Measurements from ENCODE around the gene ZFYVE27.

Gene ZFYVE27

DNA sequence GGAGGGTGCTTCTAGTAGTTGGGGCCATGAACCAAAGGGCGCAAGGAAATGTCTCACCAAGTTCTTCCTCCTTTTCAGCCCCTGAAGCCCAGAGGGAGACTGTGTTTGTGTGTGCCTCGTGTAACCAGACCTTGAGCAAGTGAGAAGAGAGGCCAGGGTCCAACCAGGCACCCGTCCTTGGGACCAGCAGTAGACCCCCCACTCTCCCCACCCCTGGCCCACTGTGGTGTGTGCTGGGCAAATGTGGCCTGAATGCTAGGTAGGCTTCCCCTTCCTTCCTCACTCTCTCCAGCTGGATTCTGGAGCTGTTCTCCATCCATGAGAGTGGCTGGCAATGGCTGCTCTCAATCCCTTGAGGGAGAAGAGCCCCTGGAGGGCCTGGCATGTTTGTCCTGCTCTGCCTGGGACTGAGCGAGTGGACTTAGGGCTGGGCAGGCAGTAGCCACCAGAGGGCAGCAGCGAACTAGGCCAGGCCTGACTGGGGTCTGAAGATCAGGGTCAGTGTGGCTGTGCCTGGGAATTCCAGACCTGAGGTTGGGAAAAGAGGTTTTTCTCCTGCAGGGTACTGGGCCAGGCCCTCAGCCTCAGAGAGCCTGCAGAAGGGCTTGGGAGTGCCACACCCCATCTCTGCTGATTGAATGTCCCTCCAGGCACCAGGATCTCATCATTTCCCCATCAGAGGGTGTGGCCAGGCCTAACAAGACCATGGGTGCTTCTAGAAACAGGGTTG, 22.4 kb downstream of the ZFYVE27 start:
- Histone ChIP-seq H3K9ac (ENCODE audit: low read depth, low read length) (no peak overlapping the region), H4K20me1 (ENCODE audit: insufficient read depth, low read length) (peaks cover 10% of the 10 kb centered on the region; the same call in 1 of the 2 replicates), H3K27ac (ENCODE audit: low read length) (no peak overlapping the region), H3K4me3 (ENCODE audit: low read depth in 1 of 2, low read length in 2 of 2) (no peak overlapping the region), H3K79me2 (ENCODE audit: insufficient read depth, low read length) (no peaks in the 10 kb centered on the region), H3K27me3 (ENCODE audit: insufficient read depth, low read length, poor library complexity) (no peaks in the 10 kb centered on the region), H3K4me2 (ENCODE audit: insufficient read depth, low read length) (no peak overlapping the region), H3K36me3 (ENCODE audit: insufficient read depth, low read length) (peaks cover 61% of the 10 kb centered on the region), H3K4me1 (ENCODE audit: insufficient read depth, low read length) (no peaks in the 10 kb centered on the region), H3K9me3 (ENCODE audit: insufficient read depth, low read length, severe bottlenecking) (no peaks in the 10 kb centered on the region), H2AFZ (ENCODE audit: low read depth, low read length) (no peak overlapping the region)
- ATAC-seq (ENCODE audit: insufficient read depth, low read depth) (peak; percentile 81), DNase-seq (peak; percentile 42)
- no peak for TF ChIP-seq EZH2 (IDR thresholded peaks at IDR 0.05; ENCODE audit: borderline replicate concordance, low read depth, low read length, severe bottlenecking)
- TF ChIP-seq, protein P1, sequence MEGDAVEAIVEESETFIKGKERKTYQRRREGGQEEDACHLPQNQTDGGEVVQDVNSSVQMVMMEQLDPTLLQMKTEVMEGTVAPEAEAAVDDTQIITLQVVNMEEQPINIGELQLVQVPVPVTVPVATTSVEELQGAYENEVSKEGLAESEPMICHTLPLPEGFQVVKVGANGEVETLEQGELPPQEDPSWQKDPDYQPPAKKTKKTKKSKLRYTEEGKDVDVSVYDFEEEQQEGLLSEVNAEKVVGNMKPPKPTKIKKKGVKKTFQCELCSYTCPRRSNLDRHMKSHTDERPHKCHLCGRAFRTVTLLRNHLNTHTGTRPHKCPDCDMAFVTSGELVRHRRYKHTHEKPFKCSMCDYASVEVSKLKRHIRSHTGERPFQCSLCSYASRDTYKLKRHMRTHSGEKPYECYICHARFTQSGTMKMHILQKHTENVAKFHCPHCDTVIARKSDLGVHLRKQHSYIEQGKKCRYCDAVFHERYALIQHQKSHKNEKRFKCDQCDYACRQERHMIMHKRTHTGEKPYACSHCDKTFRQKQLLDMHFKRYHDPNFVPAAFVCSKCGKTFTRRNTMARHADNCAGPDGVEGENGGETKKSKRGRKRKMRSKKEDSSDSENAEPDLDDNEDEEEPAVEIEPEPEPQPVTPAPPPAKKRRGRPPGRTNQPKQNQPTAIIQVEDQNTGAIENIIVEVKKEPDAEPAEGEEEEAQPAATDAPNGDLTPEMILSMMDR (IDR thresholded peaks at IDR 0.05; ENCODE audit: borderline replicate concordance, extremely low read depth, low read length, poor library complexity, severe bottlenecking), result peak; percentile 78

DNA sequence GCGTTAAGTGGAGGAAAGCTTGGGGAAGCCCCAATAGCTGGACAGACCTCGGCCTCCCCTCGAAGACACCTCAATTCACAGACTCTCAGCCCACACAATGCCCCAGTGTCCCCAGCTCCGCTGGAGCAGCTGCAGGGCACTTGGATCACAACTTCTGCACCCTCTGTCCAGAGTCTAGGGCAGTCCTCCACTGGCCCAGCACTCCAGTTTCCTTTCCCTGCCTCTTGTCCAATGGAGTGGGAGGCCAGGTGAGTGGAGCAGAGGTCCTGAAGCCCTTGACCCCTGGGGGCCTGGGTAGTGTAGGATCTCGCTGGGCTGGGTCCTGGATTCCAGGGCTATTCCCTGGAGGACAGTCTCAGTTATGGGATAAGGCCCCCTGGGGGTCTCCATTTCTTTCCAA, 23.0 kb downstream of the ZFYVE27 start:
- H3K36me3 ChIP-seq (ENCODE audit: insufficient read depth, low read length), result peaks cover 55% of the 10 kb centered on the region
- no peak overlapping the region for H3K9ac ChIP-seq (ENCODE audit: low read depth, low read length)
- no peak for DNase-seq
- H3K27me3 ChIP-seq (ENCODE audit: insufficient read depth, low read length, poor library complexity), result no peaks in the 10 kb centered on the region
- no peak overlapping the region for H3K4me3 ChIP-seq (ENCODE audit: low read depth in 1 of 2, low read length in 2 of 2)
- peaks cover 10% of the 10 kb centered on the region; the same call in 1 of the 2 replicates for H4K20me1 ChIP-seq (ENCODE audit: insufficient read depth, low read length)
- H3K79me2 ChIP-seq (ENCODE audit: insufficient read depth, low read length), result no peaks in the 10 kb centered on the region
- no peak for ATAC-seq (ENCODE audit: insufficient read depth, low read depth)
- TF ChIP-seq, protein P1 (IDR thresholded peaks at IDR 0.05; ENCODE audit: borderline replicate concordance, extremely low read depth, low read length, poor library complexity, severe bottlenecking), result no peak
- no peak for TF ChIP-seq EZH2 (IDR thresholded peaks at IDR 0.05; ENCODE audit: borderline replicate concordance, low read depth, low read length, severe bottlenecking)
- no peak overlapping the region for H2AFZ ChIP-seq (ENCODE audit: low read depth, low read length)
- H3K4me1 ChIP-seq (ENCODE audit: insufficient read depth, low read length), result no peaks in the 10 kb centered on the region
- H3K27ac ChIP-seq (ENCODE audit: low read length), result no peak overlapping the region
- H3K9me3 ChIP-seq (ENCODE audit: insufficient read depth, low read length, severe bottlenecking), result no peaks in the 10 kb centered on the region
- H3K4me2 ChIP-seq (ENCODE audit: insufficient read depth, low read length), result no peak overlapping the region

DNA sequence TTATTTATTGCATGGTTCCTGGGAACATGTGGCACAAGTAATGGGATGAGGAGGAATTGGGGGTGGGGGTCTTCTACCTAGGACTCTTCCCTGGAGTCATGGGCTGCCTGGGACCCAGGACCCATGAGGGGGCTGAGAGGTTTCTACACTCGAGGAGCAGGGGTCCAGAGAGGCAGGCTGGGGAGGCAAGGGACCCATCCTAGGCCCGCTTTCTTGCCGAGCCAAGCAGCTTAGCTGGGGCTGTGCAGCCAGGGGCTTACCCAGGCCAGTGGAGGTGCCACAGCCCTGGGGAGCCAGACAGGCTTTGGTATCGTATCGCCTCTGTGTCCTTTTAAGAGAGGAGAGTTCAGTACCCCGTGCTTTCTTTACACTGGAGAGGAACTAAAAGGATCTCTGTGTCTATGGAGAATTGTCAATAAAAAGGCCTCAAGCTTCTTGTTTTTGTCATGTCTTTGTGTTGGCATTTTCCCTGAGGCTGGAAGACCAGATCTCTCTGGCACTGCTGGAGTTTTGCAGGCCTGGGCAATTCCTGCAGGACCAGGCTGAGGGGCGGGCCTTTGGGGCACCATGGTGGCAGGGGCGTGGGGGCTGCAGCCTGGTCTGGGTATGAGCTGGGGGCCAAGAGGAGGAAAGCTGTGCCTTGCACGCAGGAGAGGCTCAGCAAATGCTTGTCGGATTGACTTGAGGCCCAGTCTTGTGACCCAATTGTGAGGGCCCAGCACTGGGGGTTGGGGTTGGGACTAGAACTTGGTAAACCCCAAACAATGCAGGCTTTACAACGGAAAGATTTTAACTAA, 23.7 kb downstream of the ZFYVE27 start:
- Histone ChIP-seq H3K27ac (ENCODE audit: low read length) (no peak overlapping the region), H3K79me2 (ENCODE audit: insufficient read depth, low read length) (no peaks in the 10 kb centered on the region), H3K9ac (ENCODE audit: low read depth, low read length) (no peak overlapping the region), H2AFZ (ENCODE audit: low read depth, low read length) (no peak overlapping the region), H3K9me3 (ENCODE audit: insufficient read depth, low read length, severe bottlenecking) (no peaks in the 10 kb centered on the region), H3K4me3 (ENCODE audit: low read depth in 1 of 2, low read length in 2 of 2) (no peak overlapping the region), H3K27me3 (ENCODE audit: insufficient read depth, low read length, poor library complexity) (no peaks in the 10 kb centered on the region), H3K4me2 (ENCODE audit: insufficient read depth, low read length) (no peak overlapping the region), H3K4me1 (ENCODE audit: insufficient read depth, low read length) (no peaks in the 10 kb centered on the region), H3K36me3 (ENCODE audit: insufficient read depth, low read length) (peaks cover 48% of the 10 kb centered on the region), H4K20me1 (ENCODE audit: insufficient read depth, low read length) (peaks cover 9% of the 10 kb centered on the region; the same call in 1 of the 2 replicates)
- no peak for TF ChIP-seq EZH2 (IDR thresholded peaks at IDR 0.05; ENCODE audit: borderline replicate concordance, low read depth, low read length, severe bottlenecking)
- TF ChIP-seq, protein P1 (IDR thresholded peaks at IDR 0.05; ENCODE audit: borderline replicate concordance, extremely low read depth, low read length, poor library complexity, severe bottlenecking), result no peak
- DNase-seq, result no peak
- ATAC-seq (ENCODE audit: insufficient read depth, low read depth), result no peak
